Stimulated activated CD4-positive, alpha-beta T cell treated with anti-CD3 and anti-CD28 coated beads, Interleukin-15, amount 100 ng/mL, for 48 hours (primary cell): Measurements from ENCODE around the gene MYBPH.

Experiments used
- DNase-seq, 2 donors: peaks; one replicate each; pipeline ENCODE4 v3.0.0-alpha.2; 2020; ENCODE audit warnings: low read depth in 2 of 2

MYBPH gene

GRCh38 chr1:203175237-203175826 lies at the start of gene MYBPH:
MYBPH (minus strand) TSS chr1:203175826; CDS start chr1:203175755, 71 bp downstream.
- DNase-seq: no peak

GRCh38 chr1:203225071-203225470 lies 49.4 kb upstream of the MYBPH start:
- no peak for DNase-seq

GRCh38 chr1:203223012-203223775 lies 47.6 kb upstream of the MYBPH start:
- no peak for DNase-seq

GRCh38 chr1:203219934-203220333 lies 44.3 kb upstream of the MYBPH start:
- no peak for DNase-seq

- DNase-seq: no peak
Measured at GRCh38 chr1:203219171-203219570, 43.5 kb upstream of the MYBPH start.

GRCh38 chr1:203217668-203218067 lies 42.0 kb upstream of the MYBPH start:
- DNase-seq: no peak

GRCh38 chr1:203217139-203217655 lies 41.6 kb upstream of the MYBPH start:
- DNase-seq: no peak

- peak; percentile 15 to 45 for DNase-seq
Measured at GRCh38 chr1:203216274-203217138, 40.9 kb upstream of the MYBPH start.

GRCh38 chr1:203215573-203215972 lies 39.9 kb upstream of the MYBPH start:
- DNase-seq: no peak

GRCh38 chr1:203214871-203215270 lies 39.2 kb upstream of the MYBPH start:
- no peak for DNase-seq

GRCh38 chr1:203213126-203213525 lies 37.5 kb upstream of the MYBPH start:
- DNase-seq: no peak

- DNase-seq: no peak
Measured at GRCh38 chr1:203211812-203212211, 36.2 kb upstream of the MYBPH start.

GRCh38 chr1:203210988-203211387 lies 35.4 kb upstream of the MYBPH start:
- no peak for DNase-seq

- no peak for DNase-seq
Measured at GRCh38 chr1:203210350-203210749, 34.7 kb upstream of the MYBPH start.

- no peak for DNase-seq
Measured at GRCh38 chr1:203208181-203208580, 32.6 kb upstream of the MYBPH start.

GRCh38 chr1:203207751-203208150 lies 32.1 kb upstream of the MYBPH start:
- DNase-seq: no peak

GRCh38 chr1:203206129-203206687 lies 30.6 kb upstream of the MYBPH start:
- DNase-seq: no peak

- no peak for DNase-seq
Measured at GRCh38 chr1:203204756-203205155, 29.1 kb upstream of the MYBPH start.

GRCh38 chr1:203202431-203203245 lies 27.0 kb upstream of the MYBPH start:
- no peak for DNase-seq

- DNase-seq: no peak
Measured at GRCh38 chr1:203201516-203202205, 26.0 kb upstream of the MYBPH start.
